Measurements from ENCODE around the gene LFNG. TPM values are rescaled to one million over a fixed set of nuclear protein-coding genes. Genes with fewer than 3 reads are reported as not detected.

The LFNG gene
- total and polyA plus RNA-seq, 9 of the 15 experiments (the other 6 are each of a cell fraction or from before 2014, with no cell fraction given): 0.03 to 0.89 (median 0.25) TPM; not detected in 1

- H3K27me3 ChIP-seq (ENCODE audit: control insufficient read depth in 2 of 2, insufficient read depth in 2 of 2, low read length in 2 of 2): peaks cover 2 to 57% of the 10 kb centered on the region in 2 experiments; a peak in 2 of 5 replicates
- H3K4me1 ChIP-seq (replicated peaks in 1 of 2; ENCODE audit: control insufficient read depth in 2 of 2, insufficient read depth in 2 of 2, low read length in 2 of 2): peaks cover 4 to 74% of the 10 kb centered on the region in 2 experiments; a peak in 4 of 5 replicates
- H3K9ac ChIP-seq (ENCODE audit: insufficient read depth in 1 of 2, low read depth in 2 of 2, low read length in 2 of 2): no peak overlapping the region
- H2AFZ ChIP-seq (ENCODE audit: low read depth, low read length): no peak overlapping the region
- H4K20me1 ChIP-seq (replicated peaks; ENCODE audit: control insufficient read depth, insufficient read depth, low read length): no peaks in the 10 kb centered on the region
- H3K27ac ChIP-seq (ENCODE audit: extremely low read depth, low read depth, low read length): no peak overlapping the region
- no TSS peak for BruUV-seq (replicated peaks)
- no peaks in the 10 kb centered on the region for H3K79me2 ChIP-seq (ENCODE audit: control insufficient read depth, insufficient read depth, low read length)
- no peak overlapping the region for H3K4me2 ChIP-seq (ENCODE audit: insufficient read depth, low read length)
- DNase-seq (ENCODE audit: extremely low read depth in 1 of 4, low spot score in 3 of 4) (no peak), ATAC-seq (no peak), FAIRE-seq (no peak)
- H3K4me3 ChIP-seq: no peak overlapping the region
- no peaks in the 10 kb centered on the region for H3K9me3 ChIP-seq (replicated peaks; ENCODE audit: control insufficient read depth, insufficient read depth, low read depth, low read length)
- CTCF ChIA-PET (ENCODE audit: low intra/inter-chr PET ratio): no interaction called here
- H3K9me1 ChIP-seq (ENCODE audit: control insufficient read depth, insufficient read depth, low read length): no peaks in the 10 kb centered on the region
- intact Hi-C loops (cut with micrococcal nuclease) (no loop called here), in situ Hi-C loops (cut with MboI) (no loop called here)
- H3K36me3 ChIP-seq (ENCODE audit: control insufficient read depth, insufficient read depth, low read length): no peaks in the 10 kb centered on the region
- POLR2A ChIA-PET: interaction anchor here (0.7 kb wide), 1 partner anchor 12 kb away, joined by 3 read pairs; no protein-coding TSS in a partner anchor
- 43% methylated on average over 6 of the region's 6 CpGs for WGBS (ENCODE audit: insufficient coverage, low coverage, missing lambda C conversion rate)
- TF ChIP-seq NRF1 (conservative IDR thresholded peaks at IDR 0.05 in 1 of 2, IDR thresholded peaks at IDR 0.05 in 1 of 2) (no peak), ZEB2 (IDR thresholded peaks at IDR 0.05) (no peak), ZKSCAN8 (CRISPR knock-in tag; IDR thresholded peaks at IDR 0.05) (no peak), GTF3C2 (IDR thresholded peaks at IDR 0.05; ENCODE audit: borderline replicate concordance, extremely low read depth, insufficient read length) (peak; percentile 23), RBM22 (IDR thresholded peaks at IDR 0.05; ENCODE audit: low read depth, low read length, poor library complexity, severe bottlenecking) (no peak), ZNF561 (CRISPR knock-in tag; conservative IDR thresholded peaks at IDR 0.05) (no peak), CBX5 (IDR thresholded peaks at IDR 0.05; ENCODE audit: borderline replicate concordance, low read depth) (no peak), ZNF79 (CRISPR knock-in tag; IDR thresholded peaks at IDR 0.05; ENCODE audit: low read depth) (no peak), BCOR (IDR thresholded peaks at IDR 0.05) (peak; percentile 70), HSF4 (CRISPR knock-in tag; IDR thresholded peaks at IDR 0.05; ENCODE audit: borderline replicate concordance) (no peak), CHCHD3 (CRISPR knock-in tag; IDR thresholded peaks at IDR 0.05) (no peak), MYNN (IDR thresholded peaks at IDR 0.05) (no peak), MYNN (CRISPR knock-in tag; IDR thresholded peaks at IDR 0.05) (no peak), ZNF583 (CRISPR knock-in tag; IDR thresholded peaks at IDR 0.05) (no peak), GABPB2 (CRISPR knock-in tag; conservative IDR thresholded peaks at IDR 0.05) (no peak), TSC22D4 (tag; IDR thresholded peaks at IDR 0.05) (no peak), MXI1 (IDR thresholded peaks at IDR 0.05; ENCODE audit: low read depth, low read length) (no peak), HNRNPL (IDR thresholded peaks at IDR 0.05; ENCODE audit: low read depth, low read length) (no peak), DEAF1 (CRISPR knock-in tag; IDR thresholded peaks at IDR 0.05) (no peak), BMI1 (IDR thresholded peaks at IDR 0.05; ENCODE audit: low read length) (no peak), CHD2 (IDR thresholded peaks at IDR 0.05; ENCODE audit: low read depth, low read length) (no peak), TCF15 (CRISPR knock-in tag; IDR thresholded peaks at IDR 0.05) (no peak)
Observed at GRCh38 chr7:2507917-2508306, 11.7 kb upstream of the LFNG start.
